Neural cell (in vitro differentiated cells): ENCODE measurements around the gene RPL10A.

Experiments
- CTCF ChIP-seq: fragments of 450-650 bp; IDR thresholded peaks from 2 replicates; pipeline ENCODE4 v1.5.1; 2014; ENCODE audit warnings: antibody characterized with exemption, mild to moderate bottlenecking, moderate library complexity; ENCODE audit not compliant: poor library complexity, severe bottlenecking
- EP300 ChIP-seq: fragments of 450-650 bp; conservative IDR thresholded peaks from 2 replicates; pipeline ENCODE4 v1.6.1; 2014; ENCODE audit warnings: antibody characterized with exemption, mild to moderate bottlenecking, moderate library complexity; ENCODE audit not compliant: poor library complexity, severe bottlenecking
- EZH2 ChIP-seq: fragments of 200-600, 300-800 bp; shearing (Covaris generic), sonication (generic); IDR thresholded peaks from 2 replicates; pipeline ENCODE4 v1.6.1; 2014; ENCODE audit warnings: antibody characterized with exemption, low read length, borderline replicate concordance, mild to moderate bottlenecking; ENCODE audit not compliant: insufficient read depth, poor library complexity, severe bottlenecking
- MXI1 ChIP-seq: fragments of 450-650 bp; conservative IDR thresholded peaks from 2 replicates; pipeline ENCODE4 v1.6.1; 2014; ENCODE audit warnings: antibody characterized with exemption, mild to moderate bottlenecking; ENCODE audit not compliant: poor library complexity, severe bottlenecking
- POLR2AphosphoS5 ChIP-seq: IDR thresholded peaks from 2 replicates; pipeline ENCODE4 v1.6.1; 2012
- RAD21 ChIP-seq: fragments of 450-650 bp; conservative IDR thresholded peaks from 2 replicates; pipeline ENCODE4 v1.6.1; 2014; ENCODE audit warnings: antibody characterized with exemption, mild to moderate bottlenecking, moderate library complexity
- REST ChIP-seq: IDR thresholded peaks from 2 replicates; pipeline ENCODE4 v1.6.1; 2012; ENCODE audit warnings: borderline replicate concordance
- SMC3 ChIP-seq: fragments of 450-650 bp; conservative IDR thresholded peaks from 2 replicates; pipeline ENCODE4 v1.6.1; 2014; ENCODE audit warnings: antibody characterized with exemption, mild to moderate bottlenecking, moderate library complexity; ENCODE audit not compliant: poor library complexity
- TAF1 ChIP-seq: IDR thresholded peaks from 2 replicates; pipeline ENCODE4 v1.6.1; 2012; ENCODE audit warnings: low read depth

- TF ChIP-seq CTCF: no peak
- no peak for TF ChIP-seq POLR2AphosphoS5
- no peak for TF ChIP-seq EP300
- TF ChIP-seq EZH2: no peak
- TF ChIP-seq MXI1: no peak
- TF ChIP-seq SMC3: no peak
- no peak for TF ChIP-seq REST
- no peak for TF ChIP-seq TAF1
- no peak for TF ChIP-seq RAD21
These were observed 27.0 kb upstream of the RPL10A start for GRCh38 chr6:35441205-35441604.
